T-cell (primary cell): ENCODE measurements around the gene FBXO42. TPM values are rescaled to one million over a fixed set of nuclear protein-coding genes. Genes with fewer than 3 reads are reported as not detected.

Source experiments
- ATAC-seq, 4 experiments: fragments of 200-7000 bp in 3 of 4; fragments of 150-1000 bp in 1 of 4; cut with Tn5 transposase; replicated peaks in 1 of 4; 1 replicate in 3 of 4; 2 replicates in 1 of 4; pipeline ENCODE4 v1.10.0; 2021; ENCODE audit warnings: moderate library complexity in 3 of 4, mild to moderate bottlenecking in 2 of 4, moderate number of reproducible peaks in 1 of 4
- CTCF ChIA-PET, 2 donors: fragments of 300-600 bp; sonication (Branson Sonifier 250); formaldehyde crosslinking; loops; one replicate each; lab custom pipeline; 2022; ENCODE audit warnings: antibody characterized with exemption in 2 of 2; lab: Charles Lee
- POLR2A ChIA-PET, 2 donors: fragments of 300-600 bp; sonication (Branson Sonifier 250); formaldehyde crosslinking; loops; one replicate each; lab custom pipeline; 2022; ENCODE audit warnings: antibody characterized with exemption in 2 of 2; lab: Charles Lee
- DNase-seq, 35 experiments: peaks; one replicate each; pipeline versions ENCODE4 v3.0.0 to v3.0.0-alpha.2; 2013 to 2023
- H3K27ac ChIP-seq: one replicate; pipeline ENCODE4 v1.5.1; 2013; ENCODE audit warnings: low read length
- H3K27me3 ChIP-seq, 2 experiments: replicated peaks in 1 of 2; 1 replicate in 1 of 2; 2 replicates in 1 of 2; pipeline versions ENCODE4 v1.6.1 to v1.7.0; 2013; ENCODE audit warnings: low read length in 1 of 2, mixed read lengths in 1 of 2; ENCODE audit not compliant: control insufficient read depth in 2 of 2, insufficient read depth in 2 of 2; ENCODE audit errors: extremely low read depth in 1 of 2
- H3K36me3 ChIP-seq, 2 donors: 1 replicate in 1 of 2; 2 replicates in 1 of 2; pipeline versions ENCODE4 v1.6.1 to v1.7.0; 2013; ENCODE audit warnings: low read length in 1 of 2; ENCODE audit not compliant: control insufficient read depth in 2 of 2, insufficient read depth in 1 of 2; ENCODE audit errors: extremely low read depth in 1 of 2
- H3K4me1 ChIP-seq, 2 experiments: 1 replicate in 1 of 2; 2 replicates in 1 of 2; pipeline versions ENCODE4 v1.6.1 to v1.7.0; 2013; ENCODE audit warnings: low read length in 2 of 2, mixed read lengths in 1 of 2; ENCODE audit not compliant: insufficient read depth in 2 of 2, control insufficient read depth in 1 of 2; ENCODE audit errors: extremely low read depth in 1 of 2
- H3K4me3 ChIP-seq, 2 donors: 1 replicate in 1 of 2; 2 replicates in 1 of 2; pipeline versions ENCODE4 v1.5.1 to v1.7.0; 2013; ENCODE audit warnings: mild to moderate bottlenecking in 2 of 2, low read length in 1 of 2, moderate library complexity in 1 of 2; ENCODE audit not compliant: control insufficient read depth in 1 of 2; ENCODE audit errors: extremely low read depth in 1 of 2
- H3K9me3 ChIP-seq: 2 replicates; pipeline ENCODE4 v1.7.0; 2013
- H3K27ac Mint-ChIP-seq, 2 donors: one replicate each; pipeline ENCODE4 v1.8.0; 2020 to 2021; ENCODE audit warnings: mild to moderate bottlenecking in 2 of 2, mixed read lengths in 2 of 2
- H3K27me3 Mint-ChIP-seq, 2 donors: one replicate each; pipeline ENCODE4 v1.8.0; 2021 to 2022; ENCODE audit warnings: mixed read lengths in 2 of 2
- H3K36me3 Mint-ChIP-seq: one replicate; pipeline ENCODE4 v1.8.0; 2021; ENCODE audit warnings: mixed read lengths
- H3K4me1 Mint-ChIP-seq, 3 donors: one replicate each; pipeline ENCODE4 v1.8.0; 2020 to 2022; ENCODE audit warnings: mixed read lengths in 3 of 3, mild to moderate bottlenecking in 1 of 3
- H3K4me3 Mint-ChIP-seq, 3 donors: one replicate each; pipeline ENCODE4 v1.8.0; 2020 to 2022; ENCODE audit warnings: mild to moderate bottlenecking in 3 of 3, mixed read lengths in 3 of 3, moderate library complexity in 3 of 3
- H3K9me3 Mint-ChIP-seq, 3 donors: one replicate each; pipeline ENCODE4 v1.8.0; 2020 to 2022; ENCODE audit warnings: mixed read lengths in 3 of 3
- WGBS: methylation state at CpG from one replicate; pipeline ENCODE4 v1.1.5; 2013; ENCODE audit warnings: missing lambda C conversion rate; ENCODE audit not compliant: insufficient coverage; 5-methylcytosine and 5-hydroxymethylcytosine counted together
- total RNA-seq, 35 experiments: library from RNA in 6 of 35; stranded (reverse) in 6 of 35; fragments of 120-200 nt in 1 of 35; gene quantifications; one replicate each; pipeline versions ENCODE4 v1.2.1 to v1.2.4 and lab custom pipeline; 2013 to 2026

FBXO42 gene
- total RNA-seq, 5 donors from 2014 or later (not counting 1 experiment from before 2014, with no cell fraction given): 20.6 to 23.4 (median 22.5) TPM

DNA sequence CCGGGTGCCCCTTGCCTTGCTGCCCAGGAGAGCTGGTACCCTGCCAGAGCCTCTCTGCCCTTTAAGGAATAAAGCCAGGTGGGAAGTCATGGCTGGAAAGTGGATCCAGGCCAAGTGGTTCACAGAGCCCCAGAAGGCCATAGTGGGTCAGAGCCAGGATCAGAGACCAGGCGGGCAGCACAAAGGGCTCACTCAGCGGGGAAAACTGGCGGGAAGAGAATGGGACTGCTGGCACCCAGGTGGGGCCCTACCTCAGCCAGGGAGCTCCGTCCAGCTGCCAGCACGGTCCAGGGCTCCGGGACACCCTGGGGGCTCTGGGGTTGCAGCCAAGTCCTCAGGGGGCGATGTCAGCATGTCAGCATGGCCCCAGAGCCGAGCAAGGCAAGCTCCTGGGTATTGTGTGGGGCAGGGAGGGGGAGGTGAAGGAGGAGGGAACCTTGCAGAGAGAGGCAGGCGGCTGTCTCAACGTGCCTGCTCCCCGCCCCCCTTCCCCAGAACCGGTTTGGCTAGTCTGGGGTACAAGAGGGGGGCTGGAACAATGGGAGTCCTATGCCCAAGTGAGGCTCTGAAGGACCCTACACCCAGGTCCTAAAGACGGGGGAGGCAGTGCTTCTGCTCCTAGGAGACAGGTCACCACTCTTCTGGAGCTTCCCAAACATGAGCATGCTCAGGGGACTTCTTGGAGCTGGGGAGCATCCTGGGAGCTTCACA is 139.9 kb downstream of the FBXO42 start, which contains the start of gene ARHGEF19:
ARHGEF19 (minus strand) TSS at position 402 of the 711 bp plus-strand sequence. CDS start 3,598 bp downstream, outside the sequence.
- DNase-seq (no peak), ATAC-seq (no peak)
- H3K27ac Mint-ChIP-seq: no peak within 1 kb of the TSS
- no peak within 1 kb of the TSS for H3K4me3 Mint-ChIP-seq
- WGBS: 70% methylated on average over 12 of the region's 14 CpGs
- POLR2A ChIA-PET: interaction anchor here in 1 of 2 donors (0.6 kb wide), 1 partner anchor 34 kb away, joined by 3 read pairs; no protein-coding TSS in a partner anchor
- H3K9me3 Mint-ChIP-seq: no peaks in the 10 kb centered on the region
- peaks cover 0 to 15% of the 10 kb centered on the region in 2 experiments for H3K27me3 ChIP-seq
- H3K27ac ChIP-seq: no peak within 1 kb of the TSS
- H3K4me3 ChIP-seq: no peak within 1 kb of the TSS
- H3K36me3 ChIP-seq: no peaks in the 10 kb centered on the region
- H3K4me1 ChIP-seq: peaks cover 4 to 24% of the 10 kb centered on the region in 2 experiments
- no peaks in the 10 kb centered on the region for H3K36me3 Mint-ChIP-seq
- H3K27me3 Mint-ChIP-seq: no peaks in the 10 kb centered on the region
- peaks cover 15 to 16% (median 16%) of the 10 kb centered on the region in 3 donors for H3K4me1 Mint-ChIP-seq
- CTCF ChIA-PET: no interaction called here
- no peaks in the 10 kb centered on the region for H3K9me3 ChIP-seq

DNA sequence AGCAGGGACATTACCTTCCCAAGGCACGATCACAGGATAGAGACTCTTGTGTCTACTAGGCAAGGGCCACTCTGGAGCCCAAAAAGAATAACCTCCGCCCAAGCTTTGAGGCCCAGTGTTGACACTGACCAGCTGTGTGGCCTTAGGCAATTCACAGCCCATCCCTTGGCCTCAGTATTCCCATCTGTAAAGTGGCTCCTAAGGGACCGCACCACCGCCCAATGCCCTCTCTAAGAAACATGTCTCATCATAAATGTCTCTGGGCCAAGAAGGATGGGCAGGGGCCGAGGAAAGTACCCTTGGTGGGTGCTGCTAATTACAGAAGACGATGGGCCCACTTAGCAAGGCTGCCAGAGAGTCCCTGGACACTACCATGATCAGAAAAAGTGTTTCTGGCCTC is 140.5 kb downstream of the FBXO42 start:
- H3K36me3 Mint-ChIP-seq: no peaks in the 10 kb centered on the region
- H3K27ac Mint-ChIP-seq: no peak overlapping the region
- Histone ChIP-seq H3K4me3 (no peak overlapping the region), H3K36me3 (no peaks in the 10 kb centered on the region), H3K27ac (no peak overlapping the region), H3K9me3 (no peaks in the 10 kb centered on the region), H3K4me1 (peaks cover 2 to 23% of the 10 kb centered on the region in 2 experiments), H3K27me3 (peaks cover 0 to 15% of the 10 kb centered on the region in 2 experiments)
- no peak overlapping the region for H3K4me3 Mint-ChIP-seq
- ATAC-seq: no peak
- WGBS: 75% methylated on average over 6 of the region's 6 CpGs
- H3K27me3 Mint-ChIP-seq: no peaks in the 10 kb centered on the region
- CTCF ChIA-PET: interaction anchor here in 1 of 2 donors (0.6 kb wide), 1 partner anchor 14 kb away, joined by 6 read pairs; no protein-coding TSS in a partner anchor
- POLR2A ChIA-PET: no interaction called here
- H3K4me1 Mint-ChIP-seq: peaks cover 13 to 15% (median 13%) of the 10 kb centered on the region in 3 donors
- no peak for DNase-seq
- H3K9me3 Mint-ChIP-seq: no peaks in the 10 kb centered on the region

DNA sequence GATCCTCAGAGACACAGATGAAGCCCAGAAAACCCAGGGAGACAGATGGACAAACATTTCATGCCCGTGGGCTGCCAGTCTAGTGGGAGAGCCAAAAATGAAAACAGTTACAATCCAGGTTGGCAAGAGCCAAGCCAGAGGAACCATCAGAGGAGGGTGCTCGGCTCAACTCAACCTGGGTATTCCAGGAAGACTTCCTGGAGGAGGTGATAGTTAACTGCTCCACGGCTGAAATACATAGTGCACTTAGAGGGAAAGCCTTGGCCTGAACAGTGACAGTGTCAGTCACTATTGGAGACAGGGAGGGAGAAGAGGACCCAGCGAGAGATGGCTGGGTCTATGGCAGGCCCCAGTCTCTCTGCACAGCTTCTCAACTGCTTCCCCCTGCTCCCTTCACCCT is 141.7 kb downstream of the FBXO42 start:
- no peaks in the 10 kb centered on the region for H3K9me3 Mint-ChIP-seq
- ATAC-seq (no peak), DNase-seq (no peak)
- H3K27me3 ChIP-seq: peaks cover 0 to 7% of the 10 kb centered on the region in 2 experiments
- no peaks in the 10 kb centered on the region for H3K36me3 Mint-ChIP-seq
- ChIA-PET CTCF (no interaction called here), POLR2A (no interaction called here)
- no peaks in the 10 kb centered on the region for H3K36me3 ChIP-seq
- no peaks in the 10 kb centered on the region for H3K9me3 ChIP-seq
- peaks cover under 1 to 8% (median 4%) of the 10 kb centered on the region in 3 donors for H3K4me1 Mint-ChIP-seq
- WGBS: 92% methylated on average over 3 of the region's 4 CpGs
- no peak overlapping the region for H3K4me3 Mint-ChIP-seq
- H3K27ac Mint-ChIP-seq: no peak overlapping the region
- no peaks in the 10 kb centered on the region for H3K27me3 Mint-ChIP-seq
- H3K4me3 ChIP-seq: no peak overlapping the region
- H3K4me1 ChIP-seq: peaks cover 0 to 18% of the 10 kb centered on the region in 2 experiments
- H3K27ac ChIP-seq: no peak overlapping the region

DNA sequence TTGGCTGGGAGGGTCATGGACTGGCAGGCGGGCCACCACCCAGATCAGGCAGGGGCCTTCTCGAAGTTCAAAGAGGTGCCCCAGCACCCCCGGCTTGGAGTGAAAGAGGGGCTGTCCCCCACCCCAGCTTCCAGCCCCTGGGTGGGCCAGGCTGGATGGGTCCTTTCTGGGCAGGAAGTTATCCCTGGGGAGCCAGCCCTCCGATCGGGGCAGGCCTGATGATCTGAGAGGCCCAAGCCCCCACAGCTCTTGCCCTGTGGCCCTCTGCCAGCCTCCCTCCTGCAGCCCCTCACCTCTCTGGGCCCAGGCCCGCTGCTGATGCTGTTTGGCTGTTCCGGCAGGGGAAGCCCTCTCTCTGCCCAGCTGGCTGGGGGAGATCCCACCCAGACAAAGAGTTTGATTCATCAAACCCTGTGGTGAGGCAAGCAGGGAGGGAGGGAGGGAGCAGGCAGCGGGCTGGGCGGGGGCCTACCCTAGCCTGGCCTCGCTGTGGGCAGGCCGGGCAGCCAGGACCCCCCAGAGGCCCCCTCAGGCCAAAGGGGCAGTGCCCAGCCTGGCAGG is 142.4 kb downstream of the FBXO42 start:
- Histone ChIP-seq H3K27ac (no peak overlapping the region), H3K4me1 (peaks cover 0 to 24% of the 10 kb centered on the region in 2 experiments), H3K9me3 (no peaks in the 10 kb centered on the region), H3K36me3 (peaks cover 0 to under 1% of the 10 kb centered on the region in 2 donors), H3K4me3 (no peak overlapping the region), H3K27me3 (peaks cover 0 to 6% of the 10 kb centered on the region in 2 experiments)
- ATAC-seq: no peak
- no peak overlapping the region for H3K27ac Mint-ChIP-seq
- H3K36me3 Mint-ChIP-seq: no peaks in the 10 kb centered on the region
- WGBS: 88% methylated on average over 11 of the region's 11 CpGs
- no peaks in the 10 kb centered on the region for H3K27me3 Mint-ChIP-seq
- H3K4me3 Mint-ChIP-seq: peak overlapping the region in 1 of 3 donors; percentile 1
- POLR2A ChIA-PET: no interaction called here
- CTCF ChIA-PET: no interaction called here
- DNase-seq: no peak
- H3K9me3 Mint-ChIP-seq: no peaks in the 10 kb centered on the region
- H3K4me1 Mint-ChIP-seq: peaks cover 0 to 8% (median 4%) of the 10 kb centered on the region in 3 donors

DNA sequence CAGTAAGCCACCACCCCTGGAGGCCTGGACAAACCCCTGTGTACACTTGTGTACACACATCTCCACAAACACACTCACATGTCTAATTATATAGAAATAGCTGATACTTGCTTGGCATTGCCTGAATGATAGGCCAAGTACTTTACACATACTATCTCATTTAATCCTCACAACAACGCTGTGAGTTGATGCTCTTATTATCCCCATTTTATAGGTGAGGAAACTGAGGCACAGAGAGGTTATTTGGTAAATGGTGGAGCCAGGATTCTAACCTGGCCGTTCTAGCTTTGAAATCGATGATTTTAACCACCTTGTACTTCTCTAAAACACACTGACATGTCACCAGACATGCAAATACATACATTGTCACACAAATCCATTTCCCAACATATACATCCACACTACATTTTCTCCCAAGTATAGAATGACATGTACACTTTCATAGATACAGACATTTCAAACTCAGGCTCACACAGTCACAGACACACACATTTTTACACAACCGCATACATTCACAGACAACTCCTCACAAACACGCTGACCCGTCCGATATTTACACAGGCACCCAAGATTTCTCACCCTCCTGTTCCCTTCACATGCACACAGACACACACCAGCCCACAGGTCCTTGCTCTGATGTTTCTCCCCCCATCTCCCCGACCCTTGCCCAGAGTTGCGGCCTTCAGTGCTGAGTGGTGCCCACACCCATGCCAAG is 143.0 kb downstream of the FBXO42 start:
- Mint-ChIP-seq H3K36me3 (no peaks in the 10 kb centered on the region), H3K27me3 (no peaks in the 10 kb centered on the region), H3K4me3 (peak overlapping the region in 2 of 3 donors; percentile 1 to 84), H3K9me3 (no peaks in the 10 kb centered on the region), H3K4me1 (peaks cover 6 to 8% (median 6%) of the 10 kb centered on the region in 3 donors), H3K27ac (no peak overlapping the region)
- DNase-seq (no peak), ATAC-seq (no peak)
- peaks cover 0 to 6% of the 10 kb centered on the region in 2 experiments for H3K27me3 ChIP-seq
- no peaks in the 10 kb centered on the region for H3K9me3 ChIP-seq
- H3K4me1 ChIP-seq: peaks cover 0 to 25% of the 10 kb centered on the region in 2 experiments
- POLR2A ChIA-PET: no interaction called here
- WGBS: 95% methylated on average over 8 of the region's 9 CpGs
- H3K27ac ChIP-seq: no peak overlapping the region
- no peak overlapping the region for H3K4me3 ChIP-seq
- peaks cover 0 to 6% of the 10 kb centered on the region in 2 donors for H3K36me3 ChIP-seq
- CTCF ChIA-PET: no interaction called here
